CD4-positive, alpha-beta T cell treated with Interleukin-21 for 1 hour (primary cell): ENCODE measurements around the gene CKAP5.
"Not testable (repeated sequence)": the region's sequence is repeated elsewhere in the genome, so short reads cannot be mapped to it uniquely, and the experiment has no call there.

Experiments used
- DNase-seq: peaks from one replicate; pipeline ENCODE4 v3.0.0-alpha.2; 2020

CKAP5 gene

DNA sequence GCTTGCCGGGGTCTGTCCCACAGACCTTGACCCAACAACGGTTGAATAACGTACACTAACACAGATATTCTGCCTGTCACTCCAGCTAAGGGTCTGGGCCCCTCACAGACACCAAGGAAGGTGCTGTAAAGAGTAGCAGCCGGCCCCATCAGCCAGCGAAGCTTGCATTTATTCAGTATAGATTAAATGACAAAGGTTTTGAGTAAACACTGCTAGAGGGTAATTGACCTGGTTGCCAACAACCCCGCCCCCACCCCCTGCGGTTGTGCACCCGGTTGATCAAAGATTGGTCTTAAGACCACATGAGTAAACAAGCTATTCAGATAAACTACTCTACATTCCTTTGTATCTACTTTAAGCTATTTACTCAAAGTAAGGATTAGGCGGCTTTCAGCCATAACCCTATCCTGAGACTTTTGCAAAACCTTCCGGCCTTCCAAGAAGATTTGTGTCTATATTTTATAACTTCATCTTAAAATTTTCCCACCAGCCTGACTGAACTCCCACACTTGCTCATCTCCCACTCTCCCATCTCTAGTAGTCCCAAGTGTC, 4.8 kb upstream of the CKAP5 start:
- no peak for DNase-seq

DNA sequence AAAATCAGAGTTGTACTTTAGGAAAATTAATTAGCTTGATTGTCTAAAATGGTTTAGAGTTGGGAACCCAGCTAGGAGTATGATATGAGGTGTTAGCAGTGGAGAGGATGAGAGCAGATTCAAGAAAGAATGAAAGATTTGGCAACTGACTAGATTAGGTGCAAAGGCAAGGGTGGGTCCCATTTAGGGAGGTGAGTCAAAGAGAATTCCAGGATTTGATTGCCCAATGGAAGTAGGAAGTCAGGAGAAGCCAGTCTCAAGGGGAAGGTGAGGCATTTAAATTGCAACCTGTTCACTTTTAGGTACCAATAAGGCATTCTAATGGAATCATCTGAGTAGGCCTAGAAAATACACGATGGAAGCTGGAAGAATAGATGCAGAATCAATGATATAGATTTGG, 3.6 kb upstream of the CKAP5 start:
- DNase-seq = no peak

DNA sequence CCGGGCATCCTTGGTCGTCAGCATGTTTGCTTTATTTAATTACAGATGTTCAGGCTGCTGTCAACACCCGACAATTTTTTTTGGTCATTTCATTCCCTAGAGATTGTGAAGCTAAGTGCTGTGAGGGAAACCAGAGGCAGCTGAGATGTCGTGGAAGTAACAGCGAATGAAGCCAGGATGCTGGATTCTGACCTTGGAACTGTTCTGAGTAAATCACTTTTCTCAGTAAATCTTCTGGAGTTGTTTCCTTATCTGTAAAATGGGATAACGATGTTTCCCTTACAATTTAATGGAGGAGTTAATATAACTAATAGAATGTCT, 390 bp upstream of the CKAP5 start:
- DNase-seq = no peak

GRCh38 chr11:46845440-46845739, 690 bp downstream of the CKAP5 start:
- no peak for DNase-seq

DNA sequence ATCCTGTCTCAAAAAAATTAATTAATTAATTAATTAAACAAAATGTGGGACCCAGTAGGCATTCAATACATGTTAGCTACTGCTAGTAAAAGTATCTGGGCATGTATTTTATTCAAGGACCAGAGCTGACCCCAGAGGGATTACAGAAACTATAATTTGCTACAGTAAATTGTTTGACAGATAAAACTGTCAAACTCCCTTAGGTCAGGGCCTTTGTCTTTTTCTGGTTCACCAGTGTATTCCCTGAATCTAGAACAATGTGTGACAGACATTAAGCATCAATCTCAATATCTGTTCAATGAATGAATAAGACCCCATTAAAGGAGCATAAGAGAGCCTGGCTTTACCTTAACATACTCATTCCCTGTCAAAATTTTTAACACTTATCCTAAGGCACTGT, 6.0 kb downstream of the CKAP5 start:
- DNase-seq = no peak

DNA sequence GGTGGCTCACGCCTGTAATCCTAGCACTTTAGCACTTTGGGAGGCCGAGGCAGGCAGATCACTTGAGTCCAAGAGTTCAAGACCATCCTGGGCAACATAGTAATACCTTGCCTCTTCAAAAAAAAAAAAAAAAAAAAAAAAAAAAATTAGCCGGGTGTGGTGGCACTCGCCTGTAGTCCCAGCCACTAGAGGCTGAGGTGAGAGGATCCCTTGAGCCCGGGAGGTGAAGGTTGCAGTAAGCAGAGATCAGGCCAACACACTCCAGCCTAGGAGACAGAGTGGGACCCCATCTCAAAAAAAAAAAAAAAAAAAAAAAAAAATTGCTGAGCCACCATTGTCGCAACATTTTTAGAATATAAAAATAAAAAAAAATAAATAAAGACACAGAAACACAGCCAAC, 7.6 kb downstream of the CKAP5 start:
- DNase-seq = no peak

DNA sequence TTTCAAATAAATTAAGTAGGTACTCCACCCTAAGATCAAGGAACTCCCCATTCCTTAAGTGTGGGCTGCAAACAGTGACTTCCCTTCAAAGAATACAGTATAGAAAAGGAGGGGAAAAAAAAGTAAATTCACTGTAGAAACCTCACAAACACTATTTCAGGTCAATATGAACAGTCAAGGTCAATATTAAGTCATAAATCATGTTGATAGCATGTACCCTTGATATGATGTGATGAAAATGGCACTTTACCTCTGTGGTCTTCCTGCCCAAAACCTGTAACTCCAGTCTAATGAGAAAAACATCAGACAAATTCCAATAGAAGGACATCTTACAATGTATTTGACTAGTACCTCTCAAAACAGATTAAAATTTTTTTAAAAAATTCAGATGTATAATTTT, 8.2 kb downstream of the CKAP5 start:
- DNase-seq = no peak

DNA sequence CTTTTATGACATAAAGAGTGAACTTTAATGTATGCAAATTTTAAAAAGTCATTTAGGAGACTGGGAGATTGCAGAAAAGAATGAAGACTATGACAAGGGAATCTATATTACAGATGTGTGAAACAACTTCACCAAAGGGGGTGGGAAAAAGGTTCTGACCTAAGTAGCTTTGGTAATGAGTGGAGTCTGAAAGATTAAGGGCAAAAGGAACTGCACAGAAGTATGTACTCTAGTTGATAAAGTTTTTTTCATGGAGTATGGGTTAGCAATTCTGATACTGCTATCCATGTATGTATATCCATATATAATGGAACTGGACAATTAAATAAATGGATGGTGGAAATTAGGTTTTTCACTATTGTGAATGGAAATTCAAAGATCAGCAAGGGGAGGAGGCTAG, 9.2 kb downstream of the CKAP5 start:
- DNase-seq = no peak

- no peak for DNase-seq
Observed at GRCh38 chr11:46836431-46836830, 9.6 kb downstream of the CKAP5 start.

DNA sequence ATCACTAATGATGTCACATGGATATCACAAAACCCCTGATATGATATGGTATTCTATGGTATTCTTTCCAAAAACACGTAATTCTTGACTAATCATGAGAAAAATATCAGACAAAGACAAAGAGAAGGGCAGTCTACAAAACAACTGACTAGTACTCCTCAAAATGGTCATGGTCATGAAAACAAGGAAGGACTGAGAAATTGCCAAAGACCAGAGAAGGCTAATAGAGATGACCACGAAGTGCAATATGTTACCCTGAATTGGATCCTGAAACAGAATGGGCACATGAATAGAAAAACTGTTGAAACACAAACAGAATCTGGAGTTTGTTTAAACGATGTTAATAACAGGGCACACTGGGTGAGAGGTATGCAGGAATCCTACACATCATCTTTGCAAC, 10.2 kb downstream of the CKAP5 start:
- no peak for DNase-seq

DNA sequence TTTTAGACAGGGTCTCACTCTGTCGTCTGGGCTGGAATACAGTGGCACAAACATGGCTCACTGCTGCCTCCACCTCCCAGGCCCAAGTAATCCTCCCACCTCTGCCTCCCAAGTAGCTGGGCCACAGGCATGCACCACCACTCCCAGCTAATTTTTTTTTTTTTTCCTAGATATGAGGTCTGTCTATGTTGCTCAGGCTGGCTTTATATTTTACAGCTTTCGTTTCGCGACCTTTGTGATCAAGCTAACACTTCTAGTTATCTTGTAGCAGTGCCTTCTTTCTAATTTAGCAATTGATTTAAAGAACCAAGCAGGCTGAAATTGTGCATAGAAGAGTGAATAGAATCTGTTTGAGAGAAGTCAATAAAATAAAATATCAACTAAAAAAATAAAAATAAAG, 11.3 kb downstream of the CKAP5 start:
- no peak for DNase-seq

GRCh38 chr11:46832511-46833214, 13.4 kb downstream of the CKAP5 start:
- no peak for DNase-seq

- no peak for DNase-seq
Observed at GRCh38 chr11:46827995-46828394, 18.1 kb downstream of the CKAP5 start.

DNA sequence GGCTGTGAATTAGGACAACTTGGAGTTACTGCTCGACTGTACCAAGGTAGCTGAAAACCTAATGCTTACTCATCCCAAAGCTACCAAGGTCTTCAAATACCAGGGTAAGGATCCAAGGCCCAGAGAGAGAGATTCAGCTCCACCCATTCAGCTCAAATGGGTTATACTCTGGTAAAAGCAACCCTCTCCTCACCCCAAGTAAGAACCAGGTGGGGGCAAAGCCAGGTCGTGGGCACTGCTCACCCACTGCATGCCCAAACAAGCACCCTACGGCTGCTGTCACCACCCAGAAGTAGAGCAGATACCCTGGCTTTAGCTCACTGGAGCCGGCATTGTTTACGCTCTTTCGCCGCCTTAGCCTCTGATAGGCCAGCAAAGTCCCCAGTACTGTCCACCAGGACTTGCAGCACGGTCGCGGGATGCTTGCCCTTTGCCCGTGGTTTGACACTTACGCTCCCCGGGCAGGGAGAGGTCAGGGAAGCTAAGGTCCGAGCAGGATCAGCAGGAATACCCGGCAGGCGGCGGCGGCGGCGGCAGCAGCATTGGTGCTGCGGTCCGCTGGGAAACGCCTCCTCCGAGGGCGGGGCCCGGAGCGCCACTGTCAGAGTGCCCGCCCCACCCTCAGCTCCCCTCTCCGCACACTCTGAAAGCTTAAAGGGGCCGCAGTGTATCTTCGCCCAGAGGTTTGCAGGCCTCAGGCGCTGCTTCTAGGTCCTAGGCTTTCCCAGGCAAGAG, 19.6 kb downstream of the CKAP5 start:
- peak; percentile 60 for DNase-seq

DNA sequence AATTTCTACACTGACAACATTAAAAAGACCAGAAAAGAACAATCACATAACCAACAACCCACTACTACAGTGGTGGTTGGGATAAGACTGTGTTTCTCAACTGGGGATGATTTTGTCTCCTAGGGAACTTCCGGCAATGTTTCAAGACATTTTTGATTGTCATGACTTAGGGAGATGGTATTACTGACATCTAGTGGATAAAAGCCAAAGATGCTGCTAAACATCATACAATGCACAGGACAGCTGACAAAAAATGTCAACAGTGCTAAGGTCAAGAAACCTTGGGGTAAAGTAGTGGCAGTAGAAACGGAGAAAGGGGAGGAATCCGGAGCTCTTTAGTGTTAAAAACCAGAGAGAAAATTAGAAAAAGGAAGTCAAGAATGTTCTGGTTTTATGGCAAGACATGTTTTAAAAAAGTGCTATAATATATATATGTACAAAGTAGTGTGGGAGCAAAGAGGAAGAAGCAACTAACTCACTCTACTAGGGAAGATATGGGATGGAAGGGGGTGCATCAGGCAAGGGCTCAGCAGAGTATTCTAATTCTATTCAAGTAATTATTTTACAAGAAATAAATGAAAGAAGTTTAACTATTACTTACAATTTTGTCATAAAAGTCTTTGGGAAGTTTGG, 37.2 kb downstream of the CKAP5 start:
- peak; percentile 29 for DNase-seq

DNA sequence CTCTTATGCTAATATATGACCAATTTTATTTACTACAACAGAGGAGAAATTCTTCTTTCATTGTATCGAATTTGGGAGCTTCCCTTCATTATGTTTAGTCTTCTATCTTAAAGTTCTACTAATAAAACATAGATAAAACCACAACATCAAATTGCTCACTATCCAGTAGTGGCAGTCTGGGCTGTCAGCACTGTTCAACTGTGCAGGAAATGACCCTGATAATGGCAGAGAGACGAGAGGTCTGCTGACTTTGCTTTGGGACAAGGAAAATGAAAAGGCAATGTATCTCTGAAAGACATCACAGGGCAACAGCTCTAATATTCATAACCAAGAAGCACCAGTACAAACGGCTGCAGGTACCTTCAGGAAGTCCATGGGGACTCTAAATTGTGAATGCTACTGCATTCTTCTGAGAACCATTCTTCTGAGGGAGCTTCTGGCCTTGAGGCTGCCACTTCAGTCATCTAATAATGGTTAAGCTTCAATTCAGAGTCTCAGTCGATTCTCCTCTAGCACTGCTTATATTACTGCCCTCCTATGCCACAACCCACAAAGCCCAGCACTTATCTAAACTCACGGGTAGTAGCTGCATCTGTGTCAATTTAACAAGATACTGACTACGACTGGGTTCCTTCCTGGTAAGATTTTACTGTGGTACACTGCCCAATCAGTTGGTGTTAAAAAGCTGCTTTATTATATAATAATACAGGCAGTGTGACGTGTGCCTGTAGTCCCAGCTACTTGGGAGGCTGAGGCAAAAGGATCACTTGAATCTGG, 44.2 kb downstream of the CKAP5 start:
- no peak for DNase-seq

DNA sequence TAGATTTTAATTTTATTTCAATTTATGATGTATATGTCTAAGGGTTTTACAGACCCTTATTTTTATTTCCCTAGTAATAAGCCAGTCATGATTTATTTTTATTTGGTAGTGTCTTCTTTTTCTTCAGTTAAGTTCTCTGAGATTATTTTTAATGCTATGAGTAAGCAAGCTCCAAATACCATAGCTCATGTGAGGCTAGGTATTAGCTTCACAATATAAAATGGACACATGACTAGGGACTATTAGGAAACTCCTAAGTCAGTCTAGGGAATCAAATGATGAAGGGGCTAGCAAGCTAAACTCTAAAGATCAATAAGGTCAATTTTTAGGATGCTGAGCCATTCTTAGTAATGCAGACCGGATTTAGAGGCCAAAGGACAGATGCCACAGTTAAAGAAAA, 45.9 kb downstream of the CKAP5 start:
- DNase-seq = no peak

- DNase-seq = not testable (repeated sequence)
Observed at GRCh38 chr11:46799725-46800124, 46.4 kb downstream of the CKAP5 start.

GRCh38 chr11:46778416-46778815, 67.7 kb downstream of the CKAP5 start:
- no peak for DNase-seq

DNA sequence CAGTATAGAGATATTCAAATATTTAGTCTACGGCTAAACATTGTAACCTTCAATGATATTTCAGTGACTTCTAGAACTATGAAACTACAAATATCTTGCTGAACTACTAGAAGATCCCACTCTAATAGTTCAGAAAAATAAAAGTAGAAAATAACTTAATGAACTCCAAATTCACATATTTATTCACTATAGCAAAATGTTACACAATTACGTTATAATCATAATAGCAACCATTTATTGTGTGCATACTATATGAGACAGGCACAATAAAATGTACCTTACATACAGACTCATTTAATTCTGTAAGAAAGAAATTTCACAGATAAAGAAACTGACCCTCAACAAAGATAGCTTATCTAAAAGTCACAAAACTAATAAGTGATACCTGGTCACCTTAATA, 69.2 kb downstream of the CKAP5 start:
- DNase-seq = no peak

GRCh38 chr11:46769636-46770221, 76.4 kb downstream of the CKAP5 start:
- no peak for DNase-seq

- no peak for DNase-seq
Observed at GRCh38 chr11:46766656-46767055, 79.4 kb downstream of the CKAP5 start.

DNA sequence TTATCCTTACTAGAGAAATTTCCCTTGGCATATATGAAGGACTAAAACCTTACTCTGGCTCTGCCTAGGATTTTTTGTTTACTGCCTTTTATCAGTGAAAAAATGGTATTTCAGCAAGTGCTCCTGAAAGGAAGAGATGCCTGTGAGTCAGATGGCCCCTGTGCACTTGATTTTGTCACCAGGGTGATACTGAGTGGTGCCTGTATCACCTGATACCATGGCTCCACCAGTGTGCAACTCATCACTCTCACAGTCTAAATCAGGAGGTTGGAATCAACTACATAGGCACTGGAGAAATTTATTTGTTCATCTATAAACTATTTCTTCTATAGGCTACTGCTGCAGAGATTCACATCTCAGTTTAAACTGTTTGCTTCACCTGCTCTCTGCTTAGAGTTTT, 83.8 kb downstream of the CKAP5 start:
- no peak for DNase-seq
